ENCODE data around the gene RALY. TPM values are rescaled to one million over a fixed set of nuclear protein-coding genes. Genes with fewer than 3 reads are reported as not detected.

Gene RALY
- polyA plus RNA-seq, 1 donor: 110 TPM

DNA sequence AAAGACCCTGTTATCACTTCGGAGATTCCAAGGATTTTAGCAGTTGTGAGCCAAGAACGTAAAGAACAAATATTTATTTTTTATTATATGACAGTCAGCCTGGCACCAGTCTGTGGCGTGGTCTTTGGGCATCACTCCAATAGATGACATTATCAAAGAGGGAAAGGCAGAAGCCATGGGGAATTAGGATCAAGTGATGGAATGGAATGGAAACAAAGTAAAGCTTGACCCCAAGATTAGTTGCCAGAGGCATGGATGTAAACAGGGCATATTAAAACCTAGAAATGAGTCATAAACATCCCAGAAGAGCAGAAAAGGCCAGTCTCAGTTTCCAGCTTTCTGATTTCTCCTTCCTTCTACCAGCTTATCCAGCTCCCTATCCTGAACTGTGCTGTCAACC, 106.9 kb downstream of the RALY start:
- WGBS (ENCODE audit: insufficient coverage, low lambda C conversion rate): no CpG with 5 or more reads among the region's 3 CpGs
- H3K27me3 ChIP-seq (ENCODE audit: control insufficient read depth, insufficient read depth, low read length): no peaks in the 10 kb centered on the region
- H3K4me3 ChIP-seq (ENCODE audit: low read length): no peak overlapping the region
- no peaks in the 10 kb centered on the region for H3K4me1 ChIP-seq (ENCODE audit: control insufficient read depth, insufficient read depth, low read length)
- peaks cover 76% of the 10 kb centered on the region for H3K36me3 ChIP-seq (ENCODE audit: control insufficient read depth, insufficient read depth, low read length)
- H3K9me3 ChIP-seq (ENCODE audit: control insufficient read depth, low read depth, low read length): no peaks in the 10 kb centered on the region
- H3K27ac ChIP-seq (ENCODE audit: low read length): no peak overlapping the region
- no peak for DNase-seq

DNA sequence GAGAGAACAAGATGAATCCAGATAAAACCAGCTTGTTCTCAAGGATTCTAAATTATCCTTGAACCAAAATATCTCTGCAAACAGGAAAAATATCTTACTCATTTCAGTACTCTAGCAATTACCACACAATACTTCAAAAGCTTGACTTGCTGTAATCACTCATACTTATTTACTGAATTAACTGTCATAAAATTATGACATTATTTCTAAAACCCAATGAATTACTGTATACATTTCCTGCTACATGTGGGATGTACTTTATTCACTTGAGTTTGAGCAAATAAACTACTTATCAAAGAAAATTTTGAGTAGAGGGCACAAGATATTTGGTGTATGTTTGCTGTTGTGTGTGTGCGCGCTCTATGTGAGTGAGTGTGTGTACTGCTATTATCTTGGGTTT, 108.6 kb downstream of the RALY start:
- no CpG with 5 or more reads among the region's 2 CpGs for WGBS (ENCODE audit: insufficient coverage, low lambda C conversion rate)
- H3K4me1 ChIP-seq (ENCODE audit: control insufficient read depth, insufficient read depth, low read length): no peaks in the 10 kb centered on the region
- H3K27ac ChIP-seq (ENCODE audit: low read length): no peak overlapping the region
- H3K36me3 ChIP-seq (ENCODE audit: control insufficient read depth, insufficient read depth, low read length): peaks cover 62% of the 10 kb centered on the region
- no peak overlapping the region for H3K4me3 ChIP-seq (ENCODE audit: low read length)
- no peaks in the 10 kb centered on the region for H3K27me3 ChIP-seq (ENCODE audit: control insufficient read depth, insufficient read depth, low read length)
- no peak for DNase-seq
- no peaks in the 10 kb centered on the region for H3K9me3 ChIP-seq (ENCODE audit: control insufficient read depth, low read depth, low read length)

DNA sequence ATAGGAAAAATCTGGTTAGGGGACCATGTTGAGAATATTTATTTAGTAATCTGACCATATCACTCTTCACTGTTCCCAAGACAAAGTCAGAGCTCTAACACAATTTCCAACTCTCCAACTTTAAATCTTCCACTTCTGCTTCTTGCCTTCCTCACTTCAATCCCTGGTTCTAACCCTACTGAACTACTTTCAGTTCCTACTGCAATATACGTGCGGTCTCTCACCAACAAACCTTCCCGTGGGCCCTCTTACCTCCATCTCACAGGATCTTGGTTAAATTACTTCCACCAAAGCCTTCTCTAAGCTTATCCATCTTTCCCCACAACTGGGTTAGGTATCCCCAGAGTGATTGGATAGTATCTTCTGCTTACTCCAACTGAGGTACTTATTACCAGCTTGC, 110.3 kb downstream of the RALY start:
- no peak overlapping the region for H3K4me3 ChIP-seq (ENCODE audit: low read length)
- peaks cover 50% of the 10 kb centered on the region for H3K36me3 ChIP-seq (ENCODE audit: control insufficient read depth, insufficient read depth, low read length)
- no peaks in the 10 kb centered on the region for H3K27me3 ChIP-seq (ENCODE audit: control insufficient read depth, insufficient read depth, low read length)
- no peaks in the 10 kb centered on the region for H3K9me3 ChIP-seq (ENCODE audit: control insufficient read depth, low read depth, low read length)
- 80% methylated on average over 3 of the region's 3 CpGs for WGBS (ENCODE audit: insufficient coverage, low lambda C conversion rate)
- no peak for DNase-seq
- H3K27ac ChIP-seq (ENCODE audit: low read length): no peak overlapping the region
- no peaks in the 10 kb centered on the region for H3K4me1 ChIP-seq (ENCODE audit: control insufficient read depth, insufficient read depth, low read length)

DNA sequence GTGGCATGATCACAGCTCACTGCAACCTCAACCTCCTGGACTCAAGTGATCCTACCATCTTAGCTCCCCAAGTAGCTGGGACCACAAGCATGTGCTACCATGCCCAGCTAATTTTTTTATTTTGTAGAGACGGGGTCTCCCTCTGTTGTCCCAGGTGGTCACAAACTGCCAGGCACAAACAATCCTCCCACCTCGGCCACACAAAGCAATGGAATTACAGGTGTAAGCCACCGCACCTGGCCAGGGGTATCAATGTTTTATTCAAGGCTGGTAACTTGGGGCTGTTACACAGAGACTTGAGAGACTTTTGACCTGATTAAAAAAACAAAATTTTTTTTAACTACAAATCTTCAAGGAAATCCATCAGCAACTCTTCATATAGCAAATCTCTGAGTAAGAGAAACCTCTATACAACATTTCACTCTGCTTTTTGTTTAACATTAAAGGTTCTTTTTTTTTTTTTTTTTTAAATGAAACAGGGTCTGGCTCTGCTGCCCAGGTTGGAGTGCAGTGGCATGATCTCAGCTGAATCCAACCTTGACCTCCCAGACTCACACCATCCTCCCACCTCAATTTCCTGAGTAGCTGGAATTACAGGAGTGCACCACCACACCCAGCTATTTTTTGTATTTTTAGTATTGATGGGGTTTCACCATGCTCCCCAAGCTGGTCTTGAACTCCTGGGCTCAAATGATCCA, 112.4 kb downstream of the RALY start:
- no peaks in the 10 kb centered on the region for H3K9me3 ChIP-seq (ENCODE audit: control insufficient read depth, low read depth, low read length)
- H3K27ac ChIP-seq (ENCODE audit: low read length): no peak overlapping the region
- peaks cover 42% of the 10 kb centered on the region for H3K36me3 ChIP-seq (ENCODE audit: control insufficient read depth, insufficient read depth, low read length)
- no CpG with 5 or more reads among the region's 3 CpGs for WGBS (ENCODE audit: insufficient coverage, low lambda C conversion rate)
- no peaks in the 10 kb centered on the region for H3K27me3 ChIP-seq (ENCODE audit: control insufficient read depth, insufficient read depth, low read length)
- DNase-seq: no peak
- no peak overlapping the region for H3K4me3 ChIP-seq (ENCODE audit: low read length)
- peaks cover 5% of the 10 kb centered on the region for H3K4me1 ChIP-seq (ENCODE audit: control insufficient read depth, insufficient read depth, low read length)

DNA sequence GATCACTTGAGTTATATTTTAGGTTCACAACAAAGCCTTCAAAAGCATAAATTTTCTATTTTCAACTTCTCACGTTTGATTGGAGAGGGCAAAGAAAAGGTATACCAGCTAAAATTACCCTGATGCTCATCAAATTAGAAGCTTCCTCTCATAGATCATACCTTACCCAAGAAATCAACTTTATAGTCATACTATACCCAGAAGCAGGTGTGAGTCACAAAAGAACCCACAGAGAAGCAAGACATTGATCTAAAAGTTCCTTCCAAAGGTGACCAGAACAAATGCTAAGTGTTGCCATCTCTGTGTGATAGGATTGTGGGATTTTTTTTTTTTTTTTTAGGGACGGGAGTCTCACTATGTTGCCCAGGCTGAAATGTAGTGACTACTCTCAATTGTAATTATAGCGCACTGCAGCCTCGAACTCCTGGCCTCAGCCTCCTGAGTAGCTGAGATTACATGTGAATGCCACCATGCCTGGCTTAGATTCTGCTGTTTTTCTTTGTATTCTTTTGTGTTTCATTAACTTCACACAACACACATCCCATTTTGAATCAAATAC, 115.0 kb downstream of the RALY start:
- H3K4me3 ChIP-seq (ENCODE audit: low read length): no peak overlapping the region
- DNase-seq: no peak
- 100% methylated on average over 2 of the region's 4 CpGs for WGBS (ENCODE audit: insufficient coverage, low lambda C conversion rate)
- peaks cover 24% of the 10 kb centered on the region for H3K36me3 ChIP-seq (ENCODE audit: control insufficient read depth, insufficient read depth, low read length)
- H3K27me3 ChIP-seq (ENCODE audit: control insufficient read depth, insufficient read depth, low read length): no peaks in the 10 kb centered on the region
- H3K27ac ChIP-seq (ENCODE audit: low read length): no peak overlapping the region
- H3K4me1 ChIP-seq (ENCODE audit: control insufficient read depth, insufficient read depth, low read length): peaks cover 5% of the 10 kb centered on the region
- no peaks in the 10 kb centered on the region for H3K9me3 ChIP-seq (ENCODE audit: control insufficient read depth, low read depth, low read length)

DNA sequence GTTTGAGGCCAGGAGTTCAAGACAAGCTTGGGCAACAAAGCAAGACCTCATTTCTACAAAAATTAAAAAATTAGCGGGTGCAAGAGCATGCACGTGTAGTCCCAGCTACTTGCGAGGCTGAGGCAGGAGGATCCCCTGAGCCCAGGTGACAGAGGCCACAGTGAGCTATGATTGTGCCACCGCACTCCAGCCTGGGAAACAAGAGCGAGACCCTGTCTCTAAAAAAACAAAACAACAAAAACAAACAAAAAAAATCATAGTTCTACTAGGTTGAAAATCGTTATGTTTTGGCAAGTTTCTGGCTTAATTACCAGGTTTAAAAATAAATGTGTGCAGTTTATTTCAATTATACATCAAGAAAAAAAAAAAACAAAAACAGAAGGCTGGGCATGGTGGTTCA, 115.7 kb downstream of the RALY start:
- DNase-seq: no peak

DNA sequence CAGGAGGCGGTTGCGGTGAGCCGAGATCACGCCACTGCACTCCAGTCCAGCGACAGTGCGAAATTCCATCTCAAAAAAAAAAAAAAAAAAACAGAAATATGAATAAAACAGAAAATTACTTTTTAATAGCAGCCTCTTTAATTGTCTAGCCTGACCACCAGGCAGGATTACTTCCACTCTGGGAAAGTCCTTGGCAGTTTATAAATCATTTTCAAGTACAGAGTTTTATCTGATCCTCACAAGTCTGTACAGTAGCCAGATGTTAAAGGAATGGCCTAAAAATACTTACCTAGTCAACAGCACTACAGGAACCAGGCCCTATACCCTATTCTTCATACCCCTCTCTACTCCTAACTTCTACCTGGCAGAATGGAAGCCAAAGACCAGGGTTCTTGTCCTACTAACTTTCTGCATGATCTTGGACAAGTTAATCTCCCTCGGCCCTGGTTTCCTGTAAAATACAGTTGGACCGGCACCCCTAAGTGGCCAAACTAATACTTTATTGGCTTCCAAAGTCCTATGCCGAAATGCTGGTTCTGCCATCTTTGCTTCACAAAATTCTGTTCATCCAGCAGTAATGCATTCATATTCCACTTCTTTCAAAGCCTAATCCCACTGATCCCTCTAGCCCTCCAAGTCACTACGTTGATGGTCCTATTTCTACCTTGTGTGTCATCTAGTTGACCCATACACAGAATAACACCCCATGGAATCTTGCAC, 116.5 kb downstream of the RALY start:
- Histone ChIP-seq H3K36me3 (ENCODE audit: control insufficient read depth, insufficient read depth, low read length) (peaks cover 12% of the 10 kb centered on the region), H3K27ac (ENCODE audit: low read length) (peak overlapping the region; percentile 93), H3K9me3 (ENCODE audit: control insufficient read depth, low read depth, low read length) (no peaks in the 10 kb centered on the region), H3K4me3 (ENCODE audit: low read length) (peak overlapping the region; percentile 87), H3K27me3 (ENCODE audit: control insufficient read depth, insufficient read depth, low read length) (no peaks in the 10 kb centered on the region), H3K4me1 (ENCODE audit: control insufficient read depth, insufficient read depth, low read length) (peaks cover 5% of the 10 kb centered on the region)
- no CpG with 5 or more reads among the region's 10 CpGs for WGBS (ENCODE audit: insufficient coverage, low lambda C conversion rate)
- DNase-seq: no peak

More for the DNA sequence above, 115.7 kb downstream of the RALY start:
- peaks cover 18% of the 10 kb centered on the region for H3K36me3 ChIP-seq (ENCODE audit: control insufficient read depth, insufficient read depth, low read length)
- no peaks in the 10 kb centered on the region for H3K27me3 ChIP-seq (ENCODE audit: control insufficient read depth, insufficient read depth, low read length)
- H3K27ac ChIP-seq (ENCODE audit: low read length): no peak overlapping the region
- H3K4me1 ChIP-seq (ENCODE audit: control insufficient read depth, insufficient read depth, low read length): peaks cover 5% of the 10 kb centered on the region
- no peak overlapping the region for H3K4me3 ChIP-seq (ENCODE audit: low read length)
- no peaks in the 10 kb centered on the region for H3K9me3 ChIP-seq (ENCODE audit: control insufficient read depth, low read depth, low read length)
- WGBS (ENCODE audit: insufficient coverage, low lambda C conversion rate): 86% methylated on average over 1 of the region's 6 CpGs

DNA sequence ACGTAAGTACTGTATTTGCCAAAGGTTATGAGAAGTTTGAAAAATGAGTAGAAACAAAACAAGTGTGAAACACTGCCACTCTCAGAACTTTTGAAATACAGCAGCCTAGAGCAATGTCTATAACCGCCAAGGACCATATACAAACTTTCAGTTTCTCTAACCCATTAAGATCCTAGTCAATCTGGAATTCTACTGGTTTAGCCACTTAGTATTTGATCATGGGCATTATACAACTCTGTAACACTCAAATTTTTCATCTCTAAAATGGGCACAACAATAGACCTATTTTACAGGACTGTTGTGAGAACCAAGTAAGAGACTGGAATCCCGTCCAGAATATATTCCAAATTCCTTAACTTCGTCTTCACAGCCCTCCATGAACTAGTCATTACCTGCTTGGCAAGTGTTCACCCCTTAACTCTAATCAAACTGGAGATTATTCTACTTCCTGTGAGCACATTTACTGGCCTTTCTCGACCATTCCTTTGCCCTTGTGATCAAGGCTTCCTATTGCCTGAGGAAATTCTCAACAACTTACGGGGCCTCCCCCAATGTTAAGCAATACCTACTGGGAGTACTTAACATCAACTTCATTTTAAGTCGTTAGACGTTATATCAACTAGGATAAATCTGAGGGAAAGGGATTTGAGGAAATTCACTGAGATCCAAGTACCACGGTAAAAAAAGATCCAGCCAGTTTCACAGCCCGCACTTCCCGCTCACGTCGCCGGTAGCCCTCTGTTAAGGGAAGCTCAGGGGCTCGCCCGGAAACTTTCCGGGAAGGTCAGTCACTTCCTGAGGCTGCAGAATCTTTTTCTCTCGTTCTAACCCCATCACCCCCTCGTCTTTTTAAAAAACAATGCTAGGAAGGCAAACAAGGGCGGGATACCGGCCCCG, 117.3 kb downstream of the RALY start:
- H3K27me3 ChIP-seq (ENCODE audit: control insufficient read depth, insufficient read depth, low read length): no peaks in the 10 kb centered on the region
- 7% methylated on average over 3 of the region's 22 CpGs for WGBS (ENCODE audit: insufficient coverage, low lambda C conversion rate)
- DNase-seq: peak; percentile 54 to 82
- peaks cover 5% of the 10 kb centered on the region for H3K4me1 ChIP-seq (ENCODE audit: control insufficient read depth, insufficient read depth, low read length)
- peak overlapping the region; percentile 93 for H3K27ac ChIP-seq (ENCODE audit: low read length)
- peaks cover 9% of the 10 kb centered on the region for H3K36me3 ChIP-seq (ENCODE audit: control insufficient read depth, insufficient read depth, low read length)
- H3K4me3 ChIP-seq (ENCODE audit: low read length): peak overlapping the region; percentile 87
- no peaks in the 10 kb centered on the region for H3K9me3 ChIP-seq (ENCODE audit: control insufficient read depth, low read depth, low read length)

DNA sequence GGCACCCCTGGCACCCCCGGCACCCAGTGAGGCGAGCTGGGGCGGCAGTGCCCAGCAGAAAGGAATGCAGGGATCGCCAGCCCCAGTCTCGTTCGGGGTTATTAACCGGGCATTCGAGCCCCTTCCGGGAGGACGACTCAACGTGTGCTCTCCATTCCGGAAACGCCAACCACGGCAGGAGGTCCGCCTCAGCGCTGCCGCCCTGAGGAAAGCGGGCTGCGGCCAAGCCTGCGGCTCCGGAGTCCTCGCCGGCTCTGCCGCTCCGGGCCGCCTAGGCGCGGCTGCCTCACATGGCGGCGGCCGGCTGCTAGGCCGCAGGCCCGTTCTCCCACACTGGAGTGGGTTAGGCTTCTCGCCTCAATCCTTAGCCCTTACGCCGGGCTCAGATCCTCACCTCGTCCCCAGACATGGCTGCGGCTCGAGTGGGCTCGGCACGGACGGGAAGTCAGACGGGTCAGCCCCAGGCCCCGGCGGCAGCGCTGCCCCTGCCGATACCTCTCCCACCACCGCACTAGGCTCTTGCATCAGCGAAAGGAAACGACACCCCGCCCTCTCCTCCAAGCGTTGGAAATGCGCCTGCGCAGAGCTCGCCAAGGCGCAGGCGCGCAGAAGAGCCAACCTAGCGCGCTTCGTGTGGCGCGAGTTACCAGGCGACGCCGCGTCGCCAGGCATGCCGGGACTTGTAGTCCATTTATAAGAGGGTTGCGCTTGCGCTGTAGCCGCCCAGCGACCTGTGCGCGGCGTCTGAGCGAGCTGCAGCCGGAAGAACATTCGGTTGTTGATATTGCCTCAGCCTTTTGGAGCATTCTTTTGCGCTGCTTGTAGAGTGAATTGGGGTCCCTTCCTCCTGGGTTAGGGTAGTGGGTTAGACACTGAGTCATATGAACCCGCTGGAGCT, 118.2 kb downstream of the RALY start, which contains the start of gene EIF2S2:
Gene EIF2S2, minus strand, starts transcription at position 542 of the 898 bp plus-strand sequence. Its CDS starts 133 bp downstream, at position 409.
- Histone ChIP-seq H3K36me3 (ENCODE audit: control insufficient read depth, insufficient read depth, low read length) (peaks cover 8% of the 10 kb centered on the region), H3K27me3 (ENCODE audit: control insufficient read depth, insufficient read depth, low read length) (no peaks in the 10 kb centered on the region), H3K4me3 (ENCODE audit: low read length) (peak within 1 kb of the TSS; percentile 87), H3K27ac (ENCODE audit: low read length) (peak within 1 kb of the TSS; percentile 93), H3K9me3 (ENCODE audit: control insufficient read depth, low read depth, low read length) (no peaks in the 10 kb centered on the region), H3K4me1 (ENCODE audit: control insufficient read depth, insufficient read depth, low read length) (peaks cover 5% of the 10 kb centered on the region)
- no CpG with 5 or more reads among the region's 81 CpGs for WGBS (ENCODE audit: insufficient coverage, low lambda C conversion rate)
- DNase-seq: peak; percentile 99 to 100

Measured in large intestine (tissue), 3 donors.